Adrenal gland (tissue), 5 donors: Measurements from ENCODE around the gene SPRED2.

Source experiments
- CTCF ChIP-seq, 6 experiments: fragments of 450-650 bp in 4 of 6; fragments of 200-600 bp in 2 of 6; sonication (generic) in 1 of 6; IDR thresholded peaks; 1 replicate in 5 of 6; 2 replicates in 1 of 6; pipeline versions ENCODE4 v1.5.1 to v1.8.0; 2016 to 2021; ENCODE audit warnings: antibody characterized with exemption in 6 of 6, mild to moderate bottlenecking in 2 of 6, moderate library complexity in 1 of 6
- POLR2A ChIP-seq, 2 donors: fragments of 450-650 bp; IDR thresholded peaks; one replicate each; pipeline ENCODE4 v1.6.1; 2017; ENCODE audit warnings: antibody characterized with exemption in 2 of 2, mild to moderate bottlenecking in 2 of 2, moderate library complexity in 1 of 2
- donor health status: DM: no; HTN: no; CAD: no.

- TF ChIP-seq CTCF (IDR thresholded peaks at IDR 0.05) (no peak), POLR2A (IDR thresholded peaks at IDR 0.05) (no peak)
Measured at GRCh38 chr2:65471409-65471808, 39.0 kb upstream of the SPRED2 start.
